GM12878 (cell line): ENCODE measurements around the gene EYA4. TPM values are rescaled to one million over a fixed set of nuclear protein-coding genes. Genes with fewer than 3 reads are reported as not detected.

Experiments used
- ATAC-seq: fragments of 200-7000 bp; cut with Tn5 transposase; 3 replicates; pipeline ENCODE4 v1.9.1; 2020; ENCODE audit warnings: mild to moderate bottlenecking, moderate library complexity
- BruUV-seq: library from RNA; stranded (reverse); fragments of 400-500 nt; replicated peaks from 2 replicates; lab custom pipeline; 2021; lab: Mats Ljungman, UMichigan
- CTCF ChIA-PET: fragments of 300-600 bp; sonication (Branson Sonifier 250); formaldehyde crosslinking; extraction: SDS; loops from one replicate; lab custom pipeline; 2021; ENCODE audit warnings: inconsistent platforms; lab: Yijun Ruan, JAX
- POLR2A ChIA-PET: fragments of 350-600 bp; formaldehyde crosslinking; extraction: SDS; loops from one replicate; lab custom pipeline; 2021; ENCODE audit warnings: inconsistent platforms; lab: Charles Lee
- RAD21 ChIA-PET: fragments of 300-600 bp; sonication (Branson Sonifier 250); formaldehyde crosslinking; loops from one replicate; lab custom pipeline; 2023; ENCODE audit warnings: antibody characterized with exemption; ENCODE audit not compliant: unreplicated experiment; lab: Charles Lee
- SMC1A ChIA-PET: fragments of 300-600 bp; sonication (Branson Sonifier 250); formaldehyde crosslinking; loops from one replicate; lab custom pipeline; 2023; ENCODE audit not compliant: unreplicated experiment, uncharacterized antibody; lab: Charles Lee
- DNase-seq: peaks from one replicate; pipeline ENCODE4 v3.0.0-alpha.2; 2011; ENCODE audit warnings: low read depth, low spot score
- FAIRE-seq: peaks from 3 replicates; lab custom pipeline; 2011; peaks lifted over from hg19 to GRCh38; lab: Jason Lieb, UNC
- H2AFZ ChIP-seq: 2 replicates; pipeline ENCODE4 v1.6.0; 2011; ENCODE audit warnings: low read depth, low read length, control low read depth; ENCODE audit not compliant: control insufficient read depth
- H3K27ac ChIP-seq: 2 replicates; pipeline ENCODE4 v1.5.1; 2011; ENCODE audit warnings: control low read depth; ENCODE audit not compliant: control insufficient read depth, insufficient read depth
- H3K27me3 ChIP-seq, 2 experiments: replicated peaks in 1 of 2; 2 replicates each; pipeline versions ENCODE4 v1.6.0 to v1.6.1; 2011; ENCODE audit warnings: low read length in 1 of 2; ENCODE audit not compliant: control insufficient read depth in 2 of 2, insufficient read depth in 2 of 2
- H3K36me3 ChIP-seq, 2 experiments: 2 replicates each; pipeline ENCODE4 v1.5.1; 2011; ENCODE audit warnings: low read length in 1 of 2; ENCODE audit not compliant: control insufficient read depth in 2 of 2, insufficient read depth in 2 of 2
- H3K4me1 ChIP-seq: 2 replicates; pipeline ENCODE4 v1.6.1; 2011; ENCODE audit warnings: mild to moderate bottlenecking, low read length, moderate library complexity, mixed read lengths; ENCODE audit not compliant: control insufficient read depth, insufficient read depth
- H3K4me2 ChIP-seq: 2 replicates; pipeline ENCODE4 v1.6.0; 2011; ENCODE audit warnings: control low read depth; ENCODE audit not compliant: control insufficient read depth, insufficient read depth
- H3K4me3 ChIP-seq: fragments of 200-600 bp; sonication (generic); 2 replicates; pipeline ENCODE4 v1.5.1; 2016
- H3K79me2 ChIP-seq: 2 replicates; pipeline ENCODE4 v1.6.0; 2011; ENCODE audit warnings: low read length; ENCODE audit not compliant: control insufficient read depth, insufficient read depth
- H3K9ac ChIP-seq: 2 replicates; pipeline ENCODE4 v1.8.0; 2011; ENCODE audit warnings: low read length, control low read depth, mixed read lengths; ENCODE audit not compliant: control insufficient read depth, insufficient read depth
- H3K9me3 ChIP-seq: replicated peaks from 3 replicates; pipeline ENCODE4 v1.5.1; 2011; ENCODE audit warnings: mild to moderate bottlenecking, low read length; ENCODE audit not compliant: control insufficient read depth, insufficient read depth
- H4K20me1 ChIP-seq: 2 replicates; pipeline ENCODE4 v1.6.0; 2011; ENCODE audit not compliant: control insufficient read depth, insufficient read depth
- BRCA1 ChIP-seq: IDR thresholded peaks from 2 replicates; pipeline ENCODE4 v1.6.1; 2011; ENCODE audit warnings: low read depth, low read length, improper control_type of control experiment
- CHD1 ChIP-seq: IDR thresholded peaks from 2 replicates; pipeline ENCODE4 v1.6.1; 2012; ENCODE audit warnings: low read depth, low read length, improper control_type of control experiment
- CHD2 ChIP-seq: IDR thresholded peaks from 2 replicates; pipeline ENCODE4 v1.6.1; 2011; ENCODE audit warnings: low read depth, low read length, improper control_type of control experiment, borderline replicate concordance
- HCFC1 ChIP-seq: fragments of 150-350 bp; IDR thresholded peaks from 2 replicates; pipeline ENCODE4 v1.6.1; 2014; ENCODE audit warnings: low read length
- HDAC2 ChIP-seq: fragments of 200-600 bp; sonication (generic); IDR thresholded peaks from 2 replicates; pipeline ENCODE4 v1.6.1; 2017
- MYC ChIP-seq: IDR thresholded peaks from 2 replicates; pipeline ENCODE4 v1.6.1; 2011; ENCODE audit warnings: mild to moderate bottlenecking, low read length, moderate library complexity, inconsistent platforms; ENCODE audit not compliant: insufficient read depth, insufficient replicate concordance, insufficient read length, severe bottlenecking
- NFYB ChIP-seq: IDR thresholded peaks from 2 replicates; pipeline ENCODE4 v1.6.1; 2011; ENCODE audit warnings: low read depth, mild to moderate bottlenecking, low read length, improper control_type of control experiment, moderate library complexity; ENCODE audit not compliant: insufficient read depth
- NRF1 ChIP-seq: conservative IDR thresholded peaks from 2 replicates; pipeline ENCODE4 v1.6.1; 2011; ENCODE audit warnings: mild to moderate bottlenecking, low read depth, low read length, improper control_type of control experiment
- POLR2A ChIP-seq: IDR thresholded peaks from 2 replicates; pipeline ENCODE4 v1.6.1; 2011; ENCODE audit warnings: low read depth, mild to moderate bottlenecking, low read length
- POU2F2 ChIP-seq: IDR thresholded peaks from 3 replicates; pipeline ENCODE4 v1.6.1; 2011; ENCODE audit warnings: low read depth, mild to moderate bottlenecking, low read length, borderline replicate concordance
- SMC3 ChIP-seq: IDR thresholded peaks from 2 replicates; pipeline ENCODE4 v1.6.1; 2011; ENCODE audit warnings: low read length, improper control_type of control experiment, borderline replicate concordance
- SUZ12 ChIP-seq: fragments of 200-600 bp; sonication (generic); IDR thresholded peaks from one replicate; pipeline ENCODE4 v1.6.1; 2018; ENCODE audit warnings: antibody characterized with exemption, mild to moderate bottlenecking; ENCODE audit not compliant: unreplicated experiment
- YY1 ChIP-seq: IDR thresholded peaks from 2 replicates; pipeline ENCODE4 v1.6.1; 2011; ENCODE audit warnings: low read depth, mild to moderate bottlenecking, low read length
- WGBS: methylation state at CpG from one replicate; pipeline ENCODE4 v1.1.6; 2016; ENCODE audit warnings: low lambda C conversion rate; ENCODE audit not compliant: insufficient replicate concordance, insufficient coverage; ENCODE audit errors: missing lambda C conversion rate; 5-methylcytosine and 5-hydroxymethylcytosine counted together
- in situ Hi-C: fragments of 300-500 bp; cut with MboI; formaldehyde crosslinking; loops from 9 replicates; pipeline ENCODE4 v1.14.3; 2018; ENCODE audit warnings: mixed read lengths
- intact Hi-C: fragments of 100-400 bp; cut with micrococcal nuclease; formaldehyde crosslinking; loops from one replicate; pipeline ENCODE4 v1.14.2; 2022; ENCODE audit not compliant: unreplicated experiment
- polyA plus RNA-seq, 11 experiments: library from polyadenylated mRNA; depleted of rRNA in 4 of 11; unstranded in 6 of 11; stranded (reverse) in 5 of 11; fragments of >200 nt; fragmentation: Nextera tagmentation in 4 of 11; fragmentation: Illumina TruSeq in 1 of 11; extraction: Ambion mirVana in 4 of 11; extraction: Trizol in 1 of 11; gene quantifications; 1 replicate in 1 of 11; 2 replicates in 10 of 11; pipeline versions ENCODE4 v1.2.1 to v1.2.3, GENCODE V29; 2011 to 2016; ENCODE audit warnings: inconsistent platforms in 2 of 11, missing spikeins in 2 of 11, low read depth in 1 of 11
- total RNA-seq, 4 experiments: library from RNA; depleted of rRNA in 3 of 4; stranded (reverse); fragments of >200 nt in 3 of 4; fragmentation: Illumina TruSeq in 1 of 4; extraction: Trizol in 1 of 4; gene quantifications; 2 replicates each; pipeline versions ENCODE4 v1.2.1 to v1.2.3, GENCODE V29; 2013 to 2021
- TF ChIP-seq, protein P1 (sequence below): IDR thresholded peaks from 2 replicates; pipeline ENCODE4 v1.6.1; 2011; ENCODE audit warnings: low read depth, mild to moderate bottlenecking, low read length, moderate library complexity, borderline replicate concordance; ENCODE audit errors: extremely low read depth
- TF ChIP-seq, protein P2 (sequence below): IDR thresholded peaks from 2 replicates; pipeline ENCODE4 v1.6.1; 2011; ENCODE audit warnings: low read depth, low read length, improper control_type of control experiment, borderline replicate concordance

EYA4 gene
- total and polyA plus RNA-seq, 10 of the 15 experiments (the other 5 are each of a cell fraction or from before 2014, with no cell fraction given), result 0.02 TPM; not detected in 9

DNA sequence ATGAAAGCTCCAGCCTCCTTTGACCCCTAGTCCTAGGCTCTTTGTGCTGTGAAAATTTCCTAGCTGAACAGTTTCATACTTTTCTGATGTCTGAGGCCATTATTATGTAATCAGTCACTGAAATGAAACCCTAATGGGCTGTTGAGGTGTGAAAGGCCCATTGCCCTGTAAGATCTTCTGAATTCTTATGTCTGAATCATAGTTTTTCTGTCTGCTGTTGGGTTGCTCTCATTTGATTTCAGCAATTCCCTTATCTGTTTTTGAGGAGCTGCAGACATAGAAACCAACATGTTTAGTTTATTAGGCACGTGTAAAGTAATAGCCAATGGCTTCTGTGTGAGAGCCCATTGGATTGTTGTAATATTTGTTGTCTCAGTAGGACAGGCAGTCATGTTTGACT lies 118.1 kb downstream of the EYA4 start:
- H2AFZ ChIP-seq, result no peak overlapping the region
- WGBS, result 0% methylated on average over 1 of the region's 1 CpG
- no peaks in the 10 kb centered on the region for H3K9me3 ChIP-seq
- SMC1A ChIA-PET, result no interaction called here
- RAD21 ChIA-PET, result no interaction called here
- no peak overlapping the region for H3K27ac ChIP-seq
- no peaks in the 10 kb centered on the region for H3K79me2 ChIP-seq
- DNase-seq, result no peak
- FAIRE-seq, result no peak
- no peak for ATAC-seq
- BruUV-seq, result no TSS peak
- H3K9ac ChIP-seq, result no peak overlapping the region
- H3K4me3 ChIP-seq, result no peak overlapping the region
- H3K4me1 ChIP-seq, result no peaks in the 10 kb centered on the region
- H3K4me2 ChIP-seq, result no peak overlapping the region
- TF ChIP-seq YY1 (no peak), CHD1 (no peak), POLR2A (no peak), SMC3 (no peak), SUZ12 (no peak), HDAC2 (no peak), NRF1 (no peak), HCFC1 (no peak), POU2F2 (no peak), MYC (no peak), BRCA1 (no peak), NFYB (no peak), CHD2 (no peak)
- TF ChIP-seq, protein P1, sequence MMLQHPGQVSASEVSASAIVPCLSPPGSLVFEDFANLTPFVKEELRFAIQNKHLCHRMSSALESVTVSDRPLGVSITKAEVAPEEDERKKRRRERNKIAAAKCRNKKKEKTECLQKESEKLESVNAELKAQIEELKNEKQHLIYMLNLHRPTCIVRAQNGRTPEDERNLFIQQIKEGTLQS, result no peak
- TF ChIP-seq, protein P2, sequence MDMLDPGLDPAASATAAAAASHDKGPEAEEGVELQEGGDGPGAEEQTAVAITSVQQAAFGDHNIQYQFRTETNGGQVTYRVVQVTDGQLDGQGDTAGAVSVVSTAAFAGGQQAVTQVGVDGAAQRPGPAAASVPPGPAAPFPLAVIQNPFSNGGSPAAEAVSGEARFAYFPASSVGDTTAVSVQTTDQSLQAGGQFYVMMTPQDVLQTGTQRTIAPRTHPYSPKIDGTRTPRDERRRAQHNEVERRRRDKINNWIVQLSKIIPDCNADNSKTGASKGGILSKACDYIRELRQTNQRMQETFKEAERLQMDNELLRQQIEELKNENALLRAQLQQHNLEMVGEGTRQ, result no peak
- TF ChIP-seq, all 136 proteins: peak for 0
- ChIA-PET POLR2A (no interaction called here), CTCF (no interaction called here)
- no peaks in the 10 kb centered on the region for H3K27me3 ChIP-seq
- intact Hi-C loops, result no loop called here
- H4K20me1 ChIP-seq, result no peaks in the 10 kb centered on the region
- in situ Hi-C loops, result no loop called here
- no peaks in the 10 kb centered on the region for H3K36me3 ChIP-seq
